ENCODE measurements around the gene CCDC83.
"Not testable (repeated sequence)": the region's sequence is repeated elsewhere in the genome, so short reads cannot be mapped to it uniquely, and the experiment has no call there.

CCDC83 gene

GRCh38 chr11:85889676-85890579 lies 34.7 kb downstream of the CCDC83 start:
- DNase-seq = no peak

GRCh38 chr11:85893395-85893794 lies 38.2 kb downstream of the CCDC83 start:
- no peak for DNase-seq

GRCh38 chr11:85896876-85897275 lies 41.7 kb downstream of the CCDC83 start:
- DNase-seq = no peak

GRCh38 chr11:85898456-85898855 lies 43.3 kb downstream of the CCDC83 start:
- DNase-seq = no peak

GRCh38 chr11:85902353-85902752 lies 47.2 kb downstream of the CCDC83 start:
- peak; percentile 55 for DNase-seq

GRCh38 chr11:85903406-85903805 lies 48.2 kb downstream of the CCDC83 start:
- no peak for DNase-seq

- DNase-seq = no peak
These were observed 48.6 kb downstream of the CCDC83 start for GRCh38 chr11:85903811-85904210.

- no peak for DNase-seq
These were observed 57.2 kb downstream of the CCDC83 start for GRCh38 chr11:85912414-85912813.

GRCh38 chr11:85913513-85913912 lies 58.3 kb downstream of the CCDC83 start:
- DNase-seq = no peak

GRCh38 chr11:85914425-85914824 lies 59.2 kb downstream of the CCDC83 start:
- no peak for DNase-seq

GRCh38 chr11:85918910-85919794 lies 64.0 kb downstream of the CCDC83 start:
- peak; percentile 60 for DNase-seq

GRCh38 chr11:85922367-85922766 lies 67.2 kb downstream of the CCDC83 start:
- no peak for DNase-seq

- no peak for DNase-seq
These were observed 68.3 kb downstream of the CCDC83 start for GRCh38 chr11:85923455-85923854.

- DNase-seq = not testable (repeated sequence)
These were observed 71.6 kb downstream of the CCDC83 start for GRCh38 chr11:85926653-85927214.

- no peak for DNase-seq
These were observed 75.7 kb downstream of the CCDC83 start for GRCh38 chr11:85930879-85931366.

GRCh38 chr11:85934596-85935169 lies 79.5 kb downstream of the CCDC83 start:
- DNase-seq = no peak

GRCh38 chr11:85935751-85936150 lies 80.6 kb downstream of the CCDC83 start:
- DNase-seq = no peak

GRCh38 chr11:85937835-85938234 lies 82.7 kb downstream of the CCDC83 start:
- DNase-seq = peak; percentile 73

- no peak for DNase-seq
These were observed 84.2 kb downstream of the CCDC83 start for GRCh38 chr11:85939099-85940015.

- peak; percentile 94 for DNase-seq
These were observed 86.3 kb downstream of the CCDC83 start for GRCh38 chr11:85941380-85941973.

GRCh38 chr11:85945296-85945695 lies 90.1 kb downstream of the CCDC83 start:
- DNase-seq = no peak

Measured in OCI-M1 (cell line).